Left colon (tissue), 2 donors: ENCODE results near the gene RUFY1. TPM values are rescaled to one million over a fixed set of nuclear protein-coding genes. Genes with fewer than 3 reads are reported as not detected.
"Not testable (repeated sequence)": the region's sequence is repeated elsewhere in the genome, so short reads cannot be mapped to it uniquely, and the experiment has no call there.

Experiments used
- ATAC-seq: fragments of 200-7000 bp; cut with Tn5 transposase; one replicate; pipeline ENCODE4 v1.9.1; 2020; ENCODE audit warnings: mild to moderate bottlenecking, moderate library complexity
- DNase-seq, 2 donors: peaks; one replicate each; pipeline ENCODE4 v3.0.0-alpha.2; 2020
- intact Hi-C, 2 donors: fragments of 100-400 bp; cut with DNase I in 1 of 2; cut with micrococcal nuclease in 1 of 2; formaldehyde crosslinking; loops; one replicate each; pipeline versions ENCODE4 v1.11.2 to v1.14.0; 2022; cut with DNase I, micrococcal nuclease
- long read RNA-seq: library from polyadenylated mRNA; unstranded; transcript quantifications from one replicate; pipeline ENCODE4 v2.0.0, GENCODE V29; 2021
- total RNA-seq, 2 donors: library from RNA; stranded (reverse); fragmentation: NEBNext Ultra II Directional; extraction: Animal tissue kit (Norgen Biotek cat#: 25700); gene quantifications; one replicate each; pipeline ENCODE4 v1.2.1, GENCODE V29; 2021
- donor health status: DM: no; HTN: no; CAD: no.
- donor health status: DM: yes; HTN: yes; CAD: no.

The RUFY1 gene
- total RNA-seq, result 10 to 100 TPM; 35.1 to 39.0 TPM
- long read RNA-seq, transcript RUFY1-204 (17 exons, 2,642 nt), result minor isoform, 18 of 71 reads
- long read RNA-seq, transcript RUFY1-201 (18 exons, 2,646 nt), result major isoform, 34 of 71 reads
- long read RNA-seq, partial matches to known transcripts, result 4 of 71 reads
- long read RNA-seq, other reads (novel, unspliced or antisense), result 11 of 71 reads

- intact Hi-C loops, result loop anchor here in 1 of 2 donors (10.0 kb wide), 1 partner anchor 74 kb away; the partner anchor contains the start of gene HNRNPH1
- peak; percentile 83 to 90 for DNase-seq
- peak; percentile 92 for ATAC-seq
Measured at GRCh38 chr5:179550511-179551342, at the start of gene RUFY1. Gene RUFY1 (plus strand): TSS chr5:179550554. CDS start chr5:179550570, 16 bp downstream.

- ATAC-seq, intact Hi-C loops: not testable (repeated sequence)
Measured at GRCh38 chr5:179501997-179502396, 48.4 kb upstream of the RUFY1 start.

GRCh38 chr5:179502420-179502819 is 47.9 kb upstream of the RUFY1 start:
- ATAC-seq, intact Hi-C loops, DNase-seq: not testable (repeated sequence)

More at GRCh38 chr5:179501997-179502396, 48.4 kb upstream of the RUFY1 start:
- DNase-seq, result not testable (repeated sequence)

- no peak for DNase-seq
- ATAC-seq, result no peak
- intact Hi-C loops, result no loop called here
Measured at GRCh38 chr5:179504191-179504590, 46.2 kb upstream of the RUFY1 start.

GRCh38 chr5:179504600-179505396 is 45.6 kb upstream of the RUFY1 start:
- DNase-seq, result no peak
- intact Hi-C loops, result no loop called here
- no peak for ATAC-seq

- no peak for ATAC-seq
- intact Hi-C loops, result no loop called here
- DNase-seq, result no peak
Measured at GRCh38 chr5:179505636-179506261, 44.6 kb upstream of the RUFY1 start.

GRCh38 chr5:179509239-179509638 is 41.1 kb upstream of the RUFY1 start:
- intact Hi-C loops, result no loop called here
- DNase-seq (no peak), ATAC-seq (no peak)

GRCh38 chr5:179509845-179510244 is 40.5 kb upstream of the RUFY1 start:
- DNase-seq (no peak), ATAC-seq (no peak)
- intact Hi-C loops, result no loop called here

GRCh38 chr5:179512452-179513000 is 37.8 kb upstream of the RUFY1 start:
- DNase-seq (no peak), ATAC-seq (no peak)
- intact Hi-C loops, result no loop called here

GRCh38 chr5:179515501-179515900 is 34.9 kb upstream of the RUFY1 start:
- DNase-seq, intact Hi-C loops, ATAC-seq: not testable (repeated sequence)

GRCh38 chr5:179516221-179516620 is 34.1 kb upstream of the RUFY1 start:
- intact Hi-C loops, result no loop called here
- DNase-seq, result no peak
- ATAC-seq, result no peak

GRCh38 chr5:179517746-179518145 is 32.6 kb upstream of the RUFY1 start:
- DNase-seq, ATAC-seq, intact Hi-C loops: not testable (repeated sequence)

- ATAC-seq, DNase-seq, intact Hi-C loops: not testable (repeated sequence)
Measured at GRCh38 chr5:179518369-179518768, 32.0 kb upstream of the RUFY1 start.

GRCh38 chr5:179519416-179520070 is 30.8 kb upstream of the RUFY1 start:
- peak; percentile 42 for ATAC-seq
- intact Hi-C loops, DNase-seq: not testable (repeated sequence)

GRCh38 chr5:179522107-179522506 is 28.2 kb upstream of the RUFY1 start:
- ATAC-seq, intact Hi-C loops, DNase-seq: not testable (repeated sequence)

- intact Hi-C loops, result no loop called here
- no peak for ATAC-seq
- DNase-seq, result no peak
Measured at GRCh38 chr5:179526978-179527377, 23.4 kb upstream of the RUFY1 start.

GRCh38 chr5:179530069-179530998 is 20.0 kb upstream of the RUFY1 start:
- peak; percentile 90 for ATAC-seq
- intact Hi-C loops, result no loop called here
- DNase-seq, result peak; percentile 63 to 80
